ENCODE measurements around the gene NEDD4L.

The NEDD4L gene

DNA sequence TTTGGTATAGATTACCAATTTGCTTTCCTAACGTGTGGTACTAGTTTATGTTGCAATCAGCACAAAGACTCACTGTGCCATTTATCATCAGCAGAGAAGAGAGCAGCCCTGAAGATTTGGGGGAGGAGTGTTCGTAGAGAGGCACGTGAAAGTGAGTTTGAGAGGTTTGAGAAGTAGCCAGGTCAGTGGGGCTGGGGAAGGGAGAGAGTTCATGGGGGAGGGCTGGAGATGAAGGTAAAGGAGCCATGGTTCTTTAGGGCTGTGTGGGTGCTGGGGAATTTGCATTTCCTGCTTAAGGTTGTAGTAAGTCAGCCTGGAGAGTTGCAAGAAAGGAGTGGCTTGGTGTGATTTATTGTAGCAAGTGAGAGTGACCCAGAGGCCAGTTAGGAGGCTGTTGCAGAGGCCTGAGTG is 172.1 kb downstream of the NEDD4L start:
- DNase-seq: no peak

DNA sequence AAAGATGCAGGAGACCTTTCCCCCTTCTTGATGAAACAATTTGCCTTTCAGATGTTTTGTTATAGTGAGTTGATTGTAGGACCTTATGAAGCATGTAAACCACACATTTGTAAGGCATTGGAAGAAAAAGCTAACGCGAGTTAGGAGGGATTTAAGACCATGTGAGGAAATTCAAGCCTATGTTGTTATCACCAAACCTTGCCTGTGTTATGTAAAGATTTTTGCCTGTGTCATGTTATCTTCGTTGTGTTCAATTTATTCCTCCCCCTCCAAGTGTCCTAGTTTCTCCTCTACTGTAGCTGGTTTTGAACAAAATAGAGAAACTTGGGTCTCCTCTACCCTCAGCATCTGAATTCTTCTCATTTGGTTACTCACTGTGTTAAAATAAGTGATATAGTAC is 173.0 kb downstream of the NEDD4L start:
- no peak for DNase-seq

DNA sequence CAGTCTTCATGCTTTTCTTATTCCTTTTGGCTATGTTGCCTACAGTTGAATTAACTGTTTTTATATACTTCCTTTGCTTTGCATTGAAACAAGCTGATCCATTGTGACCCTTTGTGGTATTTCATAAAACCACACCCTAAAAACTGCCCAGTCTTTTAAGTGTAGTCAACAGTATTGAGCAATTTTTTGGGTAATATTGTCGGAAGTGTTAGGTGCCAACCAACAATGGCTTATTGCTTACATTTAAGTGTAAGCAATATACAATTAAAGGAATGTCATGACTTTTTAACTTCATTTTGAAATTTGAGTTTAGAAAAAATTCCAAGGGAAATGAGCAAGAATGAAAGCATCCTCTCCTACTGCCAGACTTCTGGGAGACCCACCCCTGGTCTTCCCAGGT is 174.1 kb downstream of the NEDD4L start:
- DNase-seq: no peak

DNA sequence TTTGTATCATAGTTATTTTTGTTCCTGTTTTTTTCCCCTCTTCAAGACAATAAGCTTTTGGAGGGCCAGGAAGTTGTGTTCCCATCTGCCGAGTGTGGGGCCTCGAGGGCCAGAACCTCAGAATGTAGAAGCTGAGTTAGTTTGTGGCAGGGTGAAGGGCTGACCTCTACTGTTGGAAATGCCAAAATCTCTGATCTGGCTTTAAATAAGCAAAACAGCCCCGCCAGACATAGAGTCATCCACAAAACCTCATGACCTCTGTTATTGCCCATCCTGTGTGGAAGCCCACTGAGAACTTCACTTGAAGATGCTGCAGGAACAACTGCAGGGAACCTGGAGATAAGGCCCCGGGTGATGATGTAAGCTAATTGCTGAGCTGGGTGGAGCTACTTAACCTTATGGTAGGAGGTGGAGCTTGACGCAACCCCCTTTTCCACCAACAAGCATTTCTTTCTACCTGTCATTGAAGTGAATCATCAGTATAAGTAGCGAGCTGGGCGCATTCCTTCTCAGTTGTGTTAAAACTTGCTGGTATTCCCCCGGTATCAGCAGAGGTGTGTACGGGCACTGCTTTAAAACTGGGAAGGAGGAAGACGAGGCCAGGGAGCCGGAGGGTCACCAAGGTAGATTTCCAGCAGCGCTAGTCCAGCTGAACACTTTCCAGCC is 177.2 kb downstream of the NEDD4L start:
- no peak for DNase-seq

DNA sequence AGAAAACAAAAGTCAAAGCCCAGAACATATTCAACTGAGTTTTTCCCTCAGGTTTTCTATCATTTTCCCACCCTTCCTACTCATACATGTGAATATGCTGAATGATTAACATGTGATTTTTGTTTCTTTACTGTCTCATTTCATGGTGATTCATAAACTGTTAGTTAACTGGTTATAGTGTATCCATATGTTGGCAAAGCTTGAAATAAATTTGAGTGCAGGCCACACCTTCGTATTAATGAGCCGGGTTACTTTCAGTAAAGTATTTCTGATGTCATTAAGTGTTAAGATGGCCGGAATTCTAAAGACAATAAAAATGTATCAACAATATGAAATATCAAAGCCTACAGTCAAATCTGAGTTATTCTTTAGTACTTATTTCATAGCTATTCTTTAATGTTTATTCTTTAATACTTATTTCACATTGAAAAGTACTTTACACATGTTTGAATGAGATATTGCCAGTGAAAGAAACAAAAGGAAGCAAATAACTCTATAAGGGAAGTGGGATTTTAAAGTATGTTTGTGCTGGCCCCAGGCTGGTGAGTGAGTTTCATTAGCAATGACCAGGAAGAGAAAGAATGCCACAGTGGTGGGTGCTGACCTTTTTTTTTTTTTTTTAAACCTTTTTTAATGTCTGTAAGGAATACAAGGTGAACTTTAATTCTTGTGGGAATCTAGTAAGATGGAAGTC is 178.6 kb downstream of the NEDD4L start:
- no peak for DNase-seq

DNA sequence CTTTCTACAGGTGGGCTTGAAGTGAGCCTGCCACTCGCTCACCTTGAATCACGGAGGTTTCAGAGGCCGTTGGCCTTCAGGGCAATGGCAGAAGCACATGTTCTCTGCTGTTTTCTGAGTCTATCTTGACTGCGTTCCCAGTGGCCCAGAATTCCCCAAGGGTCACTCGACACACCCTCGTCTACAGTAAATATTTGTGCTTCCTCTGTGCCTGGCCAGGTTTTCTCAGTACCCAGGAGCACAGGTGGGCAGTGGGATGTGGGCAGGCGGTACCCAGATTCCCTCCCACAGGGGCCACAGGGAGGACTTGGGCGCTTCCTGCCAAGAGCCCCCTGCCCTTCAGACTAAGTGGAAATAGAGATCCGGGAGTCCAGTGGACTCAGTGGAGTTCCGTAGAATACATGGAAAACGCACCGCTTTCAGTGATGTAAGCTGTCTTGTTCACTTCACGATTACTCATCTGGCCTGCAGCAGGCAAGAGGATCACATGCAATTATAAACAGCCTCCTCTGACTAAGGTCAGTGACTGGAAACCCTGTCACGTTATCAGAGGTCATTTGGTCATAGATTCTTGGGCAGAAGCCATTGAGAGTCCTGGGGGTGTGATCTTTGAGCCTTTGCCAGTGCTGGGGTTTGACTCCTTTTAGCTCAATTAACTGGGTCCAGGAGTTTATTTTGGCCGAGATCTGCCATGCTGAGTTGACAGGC is 179.8 kb downstream of the NEDD4L start:
- DNase-seq: no peak

DNA sequence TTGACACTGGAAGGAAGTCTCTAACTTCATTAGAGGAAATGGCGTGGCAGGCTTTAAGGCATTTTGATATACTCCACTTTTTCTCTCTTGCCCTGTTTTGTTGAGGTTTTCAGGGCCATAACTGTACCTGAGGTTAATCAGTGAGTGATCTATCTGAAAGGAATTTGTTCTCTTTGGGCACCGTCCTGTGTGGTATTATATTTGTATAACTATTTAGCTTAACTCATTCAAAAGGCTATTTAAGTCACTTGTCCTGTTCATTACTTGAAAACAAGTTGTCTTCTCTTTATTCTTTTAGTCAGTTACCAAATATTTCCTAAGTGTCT is 180.4 kb downstream of the NEDD4L start:
- DNase-seq: no peak

DNA sequence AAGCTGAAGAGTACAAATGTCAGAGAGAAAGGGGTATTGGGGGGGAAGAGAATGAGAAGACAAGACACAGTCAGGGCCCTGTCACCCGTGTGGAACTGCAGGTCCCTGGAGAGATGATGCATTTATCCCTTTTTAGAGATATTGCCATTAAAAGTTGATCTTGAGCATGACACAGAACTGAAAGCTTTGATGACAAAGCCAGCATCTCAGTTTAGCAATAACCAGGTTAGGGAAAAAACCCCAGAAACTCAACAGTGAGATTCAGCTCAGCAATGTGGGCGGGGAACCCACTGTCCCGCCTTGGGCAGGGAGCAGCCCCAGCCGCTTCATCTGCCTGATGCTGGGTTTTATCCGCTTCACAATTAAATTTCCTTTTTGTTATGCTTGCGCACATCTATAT is 181.1 kb downstream of the NEDD4L start:
- no peak for DNase-seq

DNA sequence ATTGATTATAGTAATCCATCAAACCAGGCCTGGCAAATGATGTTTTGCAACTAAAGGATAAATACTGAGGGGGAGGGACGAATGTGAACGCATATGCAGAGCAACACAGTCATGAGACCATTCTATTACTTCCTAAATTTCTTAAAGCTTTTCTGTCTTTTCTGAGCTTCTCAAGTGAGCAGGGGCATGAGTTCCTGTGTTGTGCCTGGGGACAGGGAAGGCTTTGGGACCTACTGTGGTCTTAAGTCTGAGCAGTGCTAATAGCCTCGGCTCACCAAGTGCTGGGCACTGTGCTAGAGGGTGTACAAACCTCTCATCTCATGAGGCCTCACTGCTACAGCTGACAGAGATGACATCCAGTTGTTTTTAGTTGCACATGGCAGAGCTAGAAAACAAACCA is 182.4 kb downstream of the NEDD4L start:
- no peak for DNase-seq

DNA sequence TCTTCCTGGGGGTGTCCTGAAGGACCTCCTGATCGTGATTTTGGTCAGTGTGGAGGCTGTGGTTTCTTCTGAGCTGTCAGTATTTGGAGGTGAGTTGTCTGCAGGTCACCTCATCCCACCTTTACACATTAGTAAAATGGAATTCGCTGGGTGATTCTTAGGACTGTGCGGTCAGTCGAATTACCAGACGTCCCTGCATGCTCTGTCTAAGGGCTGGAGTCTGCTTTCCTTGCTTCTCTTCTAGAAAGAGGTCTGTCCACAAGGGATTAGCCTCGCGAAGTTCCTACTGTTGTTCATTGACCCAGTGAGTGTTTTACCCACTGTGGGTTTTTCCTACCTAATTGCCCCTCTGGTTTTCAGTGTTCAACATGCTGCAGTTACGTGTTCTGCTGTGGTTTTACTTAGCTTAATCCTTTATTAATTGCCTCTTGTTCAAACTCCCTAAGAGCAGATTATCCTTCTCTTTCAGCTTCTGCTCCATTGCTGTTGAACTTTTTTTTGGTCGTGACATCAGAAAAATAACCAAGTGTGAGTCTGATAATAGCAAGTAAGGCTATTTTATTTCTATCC is 183.4 kb downstream of the NEDD4L start:
- DNase-seq: no peak

DNA sequence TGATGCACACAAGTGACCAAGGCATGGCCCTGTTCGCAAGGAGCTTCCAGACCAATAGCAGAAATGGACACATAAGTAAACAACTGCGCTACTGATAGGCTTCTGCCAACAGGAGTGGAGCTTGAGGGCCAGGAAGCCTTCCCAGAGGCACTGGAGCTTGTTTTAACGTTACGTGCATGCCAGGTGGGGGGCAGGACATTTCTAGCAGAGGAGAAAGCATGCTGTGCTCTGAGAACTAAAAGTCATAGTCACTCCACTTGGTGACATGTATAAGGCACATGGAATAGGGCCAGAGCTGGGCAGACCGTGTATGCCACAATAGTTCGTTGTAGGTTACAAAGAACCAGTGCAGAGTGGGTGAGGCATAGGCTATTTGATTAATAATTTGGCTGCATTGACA is 184.2 kb downstream of the NEDD4L start:
- no peak for DNase-seq

DNA sequence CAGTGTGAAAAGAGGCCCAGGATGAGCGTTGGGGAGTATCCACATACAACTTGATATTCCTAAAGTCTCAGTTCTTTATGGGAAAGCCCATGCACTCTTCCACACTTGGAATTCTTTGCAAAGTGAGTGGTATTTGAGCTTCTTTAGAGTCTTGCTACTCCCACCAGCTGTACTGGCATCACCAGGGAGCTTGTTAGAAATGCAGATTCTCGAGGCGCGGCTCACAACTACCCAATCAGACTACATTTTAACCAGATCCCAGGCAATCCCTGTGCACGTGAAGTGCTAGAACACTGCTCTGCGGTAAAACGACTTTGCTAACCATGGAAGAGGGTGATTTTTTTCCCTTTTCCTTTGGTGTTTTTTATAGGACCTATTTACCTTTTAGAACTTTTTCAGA is 184.7 kb downstream of the NEDD4L start:
- no peak for DNase-seq

DNA sequence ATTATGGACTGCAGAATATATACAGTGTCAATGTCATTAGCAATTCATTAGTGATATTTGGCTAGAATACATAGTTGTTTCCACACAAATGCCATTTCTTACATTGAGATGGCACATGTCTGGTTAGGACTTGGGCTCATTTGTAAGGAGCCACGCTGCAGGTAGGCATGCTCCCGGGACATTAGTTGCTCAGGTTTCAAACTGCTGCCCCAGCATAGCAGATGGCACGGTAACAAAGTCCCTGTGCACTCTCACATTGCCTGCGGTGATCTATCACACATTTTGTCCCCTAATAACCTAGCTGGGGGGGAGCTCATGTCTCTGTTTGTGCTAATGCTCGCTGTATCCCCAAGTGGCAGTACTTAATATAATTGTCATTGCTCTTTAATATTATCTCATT is 185.1 kb downstream of the NEDD4L start:
- DNase-seq: no peak

DNA sequence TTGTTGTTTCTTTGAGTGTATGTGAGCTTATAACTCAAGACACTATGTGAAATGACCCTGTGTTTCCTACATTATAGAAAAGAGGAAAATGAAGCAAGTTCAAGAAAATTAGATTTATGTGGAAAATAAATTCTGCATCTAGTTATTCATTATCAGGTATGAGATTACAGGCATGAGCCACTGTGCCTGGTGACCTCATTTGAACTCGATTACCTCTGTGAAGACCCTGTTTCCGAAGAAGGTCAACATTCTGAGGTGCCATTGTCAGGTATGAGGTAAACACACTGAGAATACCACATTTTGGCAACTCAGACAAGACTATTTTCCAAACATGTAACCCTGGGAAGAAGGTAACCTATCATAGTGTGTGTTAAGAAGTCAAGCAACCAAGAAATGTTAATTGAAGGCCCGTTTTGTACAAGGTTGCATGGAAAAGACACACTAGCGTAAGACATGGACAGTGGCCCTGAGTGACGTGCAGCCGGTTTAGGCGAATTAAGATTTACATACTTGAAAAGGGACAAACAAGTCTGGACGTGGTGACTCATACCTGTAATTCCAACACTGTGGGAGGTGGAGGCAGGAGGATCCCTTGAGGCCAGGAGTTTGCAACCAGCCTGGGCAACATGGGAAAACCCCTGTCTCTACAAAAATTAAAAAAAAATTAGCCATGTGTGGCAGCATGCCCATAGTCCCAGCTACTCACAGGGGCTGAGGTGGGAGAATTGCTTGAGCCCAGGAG is 186.6 kb downstream of the NEDD4L start:
- no peak for DNase-seq

DNA sequence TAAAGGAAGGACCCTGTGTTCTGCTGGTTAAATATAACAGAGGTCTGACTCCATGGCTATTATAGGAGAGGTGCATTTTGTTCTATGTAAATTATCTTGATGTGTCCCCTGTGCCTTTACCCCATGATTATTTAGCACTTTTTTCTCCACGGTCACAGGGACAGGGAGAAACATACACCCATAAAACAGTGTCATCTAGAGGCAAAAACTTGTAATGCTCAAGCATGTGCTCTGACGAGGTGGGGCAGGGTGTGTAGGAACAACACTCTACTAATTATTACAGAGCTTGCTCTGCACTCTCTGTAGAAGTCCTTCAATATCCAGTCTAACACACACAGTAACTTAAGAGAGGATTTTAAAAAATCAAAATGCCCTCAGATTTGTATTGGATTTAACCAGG is 187.9 kb downstream of the NEDD4L start:
- DNase-seq: no peak

DNA sequence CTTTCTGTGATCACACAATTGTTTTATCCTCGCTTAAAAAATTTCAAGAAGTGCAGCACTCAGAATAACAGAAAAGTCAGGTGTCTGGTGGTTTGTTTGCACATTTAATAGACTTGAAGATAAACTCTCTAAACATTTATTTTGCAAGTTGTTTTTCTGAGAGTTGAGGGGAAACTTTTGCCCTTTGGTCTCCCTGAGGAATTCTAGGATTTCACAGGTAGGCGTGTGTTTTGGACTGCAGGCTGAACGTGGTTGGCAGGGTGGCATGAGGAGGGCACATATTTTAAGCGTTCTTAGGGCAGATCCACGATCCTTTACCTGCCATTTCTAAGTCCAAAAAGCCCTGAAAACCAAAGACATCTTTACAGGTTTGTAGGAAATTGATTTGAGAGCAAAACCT is 188.6 kb downstream of the NEDD4L start:
- DNase-seq: no peak

DNA sequence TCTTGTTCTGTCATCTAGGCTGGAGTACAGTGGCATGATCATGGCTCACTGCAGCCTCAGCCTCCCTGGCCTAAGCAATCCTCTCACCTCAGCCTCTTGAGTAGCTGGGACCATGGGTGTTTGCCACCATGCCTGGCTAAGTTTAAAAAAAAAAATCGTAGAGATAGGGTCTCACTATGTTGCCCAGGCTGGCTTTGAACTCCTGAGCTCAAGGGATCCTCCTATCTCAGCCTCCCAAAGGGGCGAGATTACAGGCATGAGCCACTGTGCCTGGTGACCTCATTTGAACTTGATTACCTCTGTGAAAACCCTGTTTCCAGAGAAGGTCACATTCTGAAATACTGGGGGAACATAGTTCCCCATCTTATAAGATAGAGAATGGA is 190.3 kb downstream of the NEDD4L start:
- DNase-seq: no peak

DNA sequence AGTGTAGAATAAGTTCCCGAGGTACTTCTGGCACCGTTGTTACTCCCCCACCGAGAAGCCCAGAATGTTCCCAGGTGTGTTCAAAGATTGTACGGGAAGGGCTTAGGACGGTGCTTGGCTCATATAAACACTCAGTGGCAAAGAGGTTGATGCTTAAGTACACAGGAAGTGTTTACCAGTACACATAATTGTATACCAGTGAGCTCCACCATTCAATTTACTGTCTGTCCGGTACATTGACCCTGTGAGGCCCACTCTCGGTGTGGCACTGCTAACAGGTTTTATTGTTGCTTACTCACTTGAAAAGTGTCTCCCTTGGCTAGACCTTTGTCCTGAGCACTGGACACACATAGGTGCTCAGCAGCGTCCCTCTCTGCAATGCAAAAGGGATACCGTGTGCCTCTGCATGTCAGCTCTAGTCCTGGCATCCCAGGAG is 191.0 kb downstream of the NEDD4L start:
- DNase-seq: no peak

DNA sequence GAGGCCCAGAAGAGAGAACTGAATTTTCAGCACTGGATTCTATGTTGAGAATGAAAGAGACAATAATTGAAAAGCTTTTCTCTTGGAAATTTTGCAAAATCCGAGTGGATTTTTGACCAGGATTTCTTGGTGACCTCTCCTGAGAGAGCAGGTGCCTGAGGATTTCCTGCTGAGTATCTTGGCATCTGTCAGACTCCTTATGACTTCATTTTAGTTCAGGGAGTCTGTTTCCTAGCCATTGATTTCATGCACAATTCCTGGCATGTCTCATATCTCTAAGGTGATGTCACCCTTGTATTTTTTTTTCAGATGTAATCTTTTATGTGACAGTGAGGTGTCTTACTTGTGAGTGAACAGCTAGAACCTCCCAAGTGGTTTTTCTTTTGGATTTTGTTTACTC is 195.9 kb downstream of the NEDD4L start:
- DNase-seq: no peak

DNA sequence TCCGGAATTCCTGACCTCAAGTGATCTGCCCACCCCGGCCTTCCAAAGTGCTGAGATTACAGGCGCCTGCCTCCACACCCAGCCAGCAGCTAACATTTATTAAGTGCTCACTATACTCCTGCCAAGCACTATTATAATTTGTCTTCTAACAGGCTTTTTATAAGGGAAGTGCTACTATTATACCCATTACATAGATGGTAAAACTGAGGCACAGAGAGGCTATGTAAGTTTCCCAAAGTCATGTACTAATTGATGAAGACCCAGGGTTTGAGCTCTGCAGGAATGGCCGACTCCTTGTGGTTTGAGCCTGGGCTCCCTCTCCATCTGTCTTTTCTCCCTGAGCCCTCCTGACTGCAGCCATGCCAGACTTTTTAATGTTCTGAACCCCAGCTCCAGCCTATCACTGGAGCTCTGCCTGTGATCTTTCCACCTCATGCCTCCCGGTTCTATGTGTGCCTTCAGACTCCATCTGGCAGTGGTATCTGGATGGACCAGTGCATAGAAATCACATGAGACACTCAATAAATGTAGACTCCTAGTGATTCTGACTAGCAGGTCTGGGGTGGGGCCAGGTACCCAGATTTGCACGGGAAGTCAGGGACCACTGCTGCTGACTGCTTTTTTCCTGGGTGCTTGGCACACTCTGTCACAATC is 197.1 kb downstream of the NEDD4L start:
- DNase-seq: no peak

DNA sequence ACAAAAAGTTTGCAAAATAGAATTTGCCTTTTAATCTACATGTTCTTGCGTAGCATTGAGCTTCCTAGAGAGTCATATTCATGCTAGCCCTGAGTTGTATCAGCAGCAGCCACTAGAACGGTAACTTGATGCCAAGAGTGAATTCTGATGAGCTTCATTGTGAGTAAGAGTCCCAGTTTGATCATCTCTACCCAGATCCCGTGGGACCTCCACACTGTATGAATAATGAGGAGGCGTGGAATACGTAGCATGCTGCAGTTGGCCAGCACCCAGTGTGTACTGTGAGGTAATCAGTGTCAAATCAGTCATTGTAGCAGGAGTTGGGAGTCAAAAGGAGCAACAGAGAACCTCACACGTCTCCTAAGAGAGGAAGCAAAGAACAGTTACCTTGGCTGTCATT is 197.9 kb downstream of the NEDD4L start:
- no peak for DNase-seq

DNA sequence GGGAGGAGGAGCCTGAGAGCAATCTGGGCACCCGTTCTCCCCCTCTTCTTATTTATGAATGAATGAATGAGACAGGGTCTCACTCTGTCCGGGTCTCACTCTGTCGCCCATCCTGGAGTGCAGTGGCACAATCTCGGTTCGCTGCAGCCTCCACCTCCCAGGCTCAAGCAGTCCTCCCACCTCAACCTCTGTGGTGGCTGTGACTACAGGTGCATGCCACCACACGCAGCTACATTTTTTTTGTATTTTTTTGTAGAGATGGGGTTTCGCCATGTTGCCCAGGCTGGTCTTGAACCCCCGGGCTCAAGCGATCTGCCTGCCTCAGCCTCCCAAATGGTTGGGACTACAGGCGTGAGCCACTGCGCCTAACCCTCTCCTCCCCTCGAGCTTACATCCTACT is 198.4 kb downstream of the NEDD4L start:
- DNase-seq: no peak

DNA sequence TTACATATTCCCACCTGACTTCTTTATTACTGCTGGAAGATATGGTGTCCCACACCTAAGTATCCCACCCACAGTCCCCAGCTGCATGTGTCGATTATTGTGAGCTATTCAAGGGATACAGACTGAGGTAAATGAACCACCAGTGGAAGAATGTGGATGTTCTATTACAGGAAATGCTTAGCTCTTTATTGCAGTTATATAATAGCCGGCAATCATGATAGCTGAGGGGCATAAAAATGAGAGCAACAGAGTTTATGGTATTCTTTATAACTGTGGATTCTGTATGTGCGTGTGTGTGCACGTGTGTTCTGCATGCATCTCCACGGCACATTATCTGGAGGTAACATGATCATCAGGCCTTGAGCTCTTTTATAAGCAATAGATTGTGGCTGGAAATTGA is 198.9 kb downstream of the NEDD4L start:
- no peak for DNase-seq
